Mesenchymal stem cell (in vitro differentiated cells and primary cell): ENCODE measurements around the gene PDE11A.
A peak's percentile ranks its signal among the peaks of the same experiment; 100 is the strongest.

Source experiments
- DNase-seq: peaks from one replicate; pipeline ENCODE4 v3.0.0-alpha.2; 2013
- H2AFZ ChIP-seq: one replicate; pipeline ENCODE4 v1.6.1; 2013; ENCODE audit warnings: low read depth, mild to moderate bottlenecking, control low read depth, inconsistent platforms, low read length, moderate library complexity
- H2AK5ac ChIP-seq: 2 replicates; pipeline ENCODE4 v1.6.1; 2013; ENCODE audit warnings: low read length, moderate library complexity, mild to moderate bottlenecking, inconsistent platforms; ENCODE audit not compliant: severe bottlenecking
- H2BK120ac ChIP-seq: one replicate; pipeline ENCODE4 v1.6.1; 2013; ENCODE audit warnings: low read depth, mild to moderate bottlenecking, inconsistent platforms, low read length, moderate library complexity
- H2BK12ac ChIP-seq, 2 experiments: one replicate each; pipeline ENCODE4 v1.6.1; 2013; ENCODE audit warnings: inconsistent platforms in 2 of 2, low read length in 2 of 2, mild to moderate bottlenecking in 2 of 2, moderate library complexity in 2 of 2, control low read depth in 1 of 2
- H2BK15ac ChIP-seq: one replicate; pipeline ENCODE4 v1.6.1; 2013; ENCODE audit warnings: mild to moderate bottlenecking, low read depth, inconsistent platforms; ENCODE audit not compliant: poor library complexity, severe bottlenecking
- H2BK5ac ChIP-seq: 2 replicates; pipeline ENCODE4 v1.6.1; 2013; ENCODE audit warnings: low read depth, mild to moderate bottlenecking, low read length, control low read depth, inconsistent platforms; ENCODE audit not compliant: poor library complexity, severe bottlenecking
- H3K14ac ChIP-seq, 2 experiments: one replicate each; pipeline ENCODE4 v1.6.1; 2013; ENCODE audit warnings: inconsistent platforms in 2 of 2, low read length in 2 of 2, control low read depth in 1 of 2, mild to moderate bottlenecking in 1 of 2, moderate library complexity in 1 of 2
- H3K18ac ChIP-seq, 2 experiments: one replicate each; pipeline ENCODE4 v1.6.1; 2013; ENCODE audit warnings: inconsistent platforms in 2 of 2, low read length in 2 of 2, control low read depth in 1 of 2, low read depth in 1 of 2, mild to moderate bottlenecking in 1 of 2
- H3K23ac ChIP-seq, 2 experiments: one replicate each; pipeline ENCODE4 v1.6.1; 2013; ENCODE audit warnings: inconsistent platforms in 2 of 2, low read length in 2 of 2, mild to moderate bottlenecking in 2 of 2, moderate library complexity in 2 of 2, control low read depth in 1 of 2
- H3K27ac ChIP-seq: 2 replicates; pipeline ENCODE4 v1.5.1; 2013; ENCODE audit warnings: mild to moderate bottlenecking, moderate library complexity, low read length, control low read depth, inconsistent platforms; ENCODE audit not compliant: poor library complexity, severe bottlenecking
- H3K27me3 ChIP-seq, 2 experiments: 2 replicates each; pipeline versions ENCODE4 v1.6.1 to v1.7.0; 2013; ENCODE audit warnings: low read length in 2 of 2, mild to moderate bottlenecking in 2 of 2, moderate library complexity in 2 of 2, control low read depth in 1 of 2, inconsistent platforms in 1 of 2; ENCODE audit not compliant: control insufficient read depth in 1 of 2, insufficient read depth in 1 of 2
- H3K36me3 ChIP-seq, 2 experiments: 2 replicates each; pipeline versions ENCODE4 v1.6.1 to v1.7.0; 2013; ENCODE audit warnings: low read length in 2 of 2, control low read depth in 1 of 2, inconsistent platforms in 1 of 2, low read depth in 1 of 2, mild to moderate bottlenecking in 1 of 2; ENCODE audit not compliant: insufficient read depth in 2 of 2, control insufficient read depth in 1 of 2
- H3K4ac ChIP-seq, 2 experiments: one replicate each; pipeline ENCODE4 v1.6.1; 2013; ENCODE audit warnings: inconsistent platforms in 2 of 2, low read length in 2 of 2, mild to moderate bottlenecking in 2 of 2, moderate library complexity in 2 of 2, control low read depth in 1 of 2, low read depth in 1 of 2
- H3K4me1 ChIP-seq: 2 replicates; pipeline ENCODE4 v1.6.1; 2013; ENCODE audit warnings: low read depth, low read length, control low read depth; ENCODE audit not compliant: control insufficient read depth, insufficient read depth
- H3K4me2 ChIP-seq: 2 replicates; pipeline ENCODE4 v1.6.1; 2013; ENCODE audit warnings: low read length, mild to moderate bottlenecking, inconsistent platforms; ENCODE audit not compliant: poor library complexity, severe bottlenecking
- H3K4me3 ChIP-seq, 2 experiments: 2 replicates each; pipeline versions ENCODE4 v1.5.1 to v1.7.0; 2013; ENCODE audit warnings: low read length in 2 of 2, mild to moderate bottlenecking in 2 of 2, control low read depth in 1 of 2, low read depth in 1 of 2; ENCODE audit not compliant: insufficient read depth in 1 of 2
- H3K79me1 ChIP-seq: replicated peaks from 2 replicates; pipeline ENCODE4 v1.6.1; 2013; ENCODE audit warnings: mild to moderate bottlenecking, control low read depth, low read length, inconsistent platforms; ENCODE audit not compliant: poor library complexity, severe bottlenecking
- H3K9ac ChIP-seq: 2 replicates; pipeline ENCODE4 v1.7.0; 2013; ENCODE audit warnings: mild to moderate bottlenecking, low read length, moderate library complexity
- H3K9me3 ChIP-seq: 2 replicates; pipeline ENCODE4 v1.7.0; 2013; ENCODE audit warnings: mild to moderate bottlenecking, low read length; ENCODE audit not compliant: control insufficient read depth
- H4K8ac ChIP-seq: one replicate; pipeline ENCODE4 v1.6.1; 2013; ENCODE audit warnings: inconsistent platforms, mild to moderate bottlenecking, low read length, moderate library complexity
- H4K91ac ChIP-seq: one replicate; pipeline ENCODE4 v1.6.1; 2013; ENCODE audit warnings: mild to moderate bottlenecking, low read length, inconsistent platforms
- WGBS: methylation state at CpG from one replicate; pipeline ENCODE4 v1.1.7; 2013; ENCODE audit warnings: mixed read lengths; 5-methylcytosine and 5-hydroxymethylcytosine counted together

Gene PDE11A

GRCh38 chr2:178012639-178013038 is 59.9 kb downstream of the PDE11A start:
- Histone ChIP-seq H2BK120ac (no peak overlapping the region), H3K4me1 (peaks cover 2% of the 10 kb centered on the region), H3K4ac (no peak overlapping the region), H2AFZ (no peak overlapping the region), H4K8ac (no peak overlapping the region), H3K27ac (no peak overlapping the region), H3K23ac (no peak overlapping the region), H2BK15ac (no peak overlapping the region), H3K4me2 (no peak overlapping the region), H2BK12ac (no peak overlapping the region), H3K4me3 (no peak overlapping the region), H3K14ac (no peak overlapping the region), H2BK5ac (no peak overlapping the region), H3K9ac (no peak overlapping the region), H3K18ac (no peak overlapping the region), H2AK5ac (no peak overlapping the region), H3K27me3 (no peaks in the 10 kb centered on the region), H4K91ac (no peak overlapping the region), H3K9me3 (no peaks in the 10 kb centered on the region), H3K79me1 (no peaks in the 10 kb centered on the region), H3K36me3 (no peaks in the 10 kb centered on the region)
- WGBS = 86% methylated on average over 1 of the region's 2 CpGs
- DNase-seq = no peak

- Histone ChIP-seq H3K4me1 (peaks cover 2% of the 10 kb centered on the region), H3K4ac (no peak overlapping the region), H4K91ac (no peak overlapping the region), H2BK12ac (no peak overlapping the region), H3K4me2 (no peak overlapping the region), H2AK5ac (no peak overlapping the region), H2BK120ac (no peak overlapping the region), H3K27ac (no peak overlapping the region), H2BK15ac (no peak overlapping the region), H2BK5ac (no peak overlapping the region), H3K9ac (no peak overlapping the region), H3K4me3 (no peak overlapping the region), H3K27me3 (no peaks in the 10 kb centered on the region), H4K8ac (no peak overlapping the region), H3K18ac (no peak overlapping the region), H3K36me3 (no peaks in the 10 kb centered on the region), H3K14ac (no peak overlapping the region), H3K79me1 (no peaks in the 10 kb centered on the region), H2AFZ (no peak overlapping the region), H3K9me3 (no peaks in the 10 kb centered on the region), H3K23ac (no peak overlapping the region)
- WGBS = no CpG with 5 or more reads among the region's 1 CpG
- no peak for DNase-seq
Observed at GRCh38 chr2:178009813-178010212, 62.8 kb downstream of the PDE11A start.

GRCh38 chr2:178008636-178009289 is 63.8 kb downstream of the PDE11A start:
- H2BK120ac ChIP-seq = no peak overlapping the region
- H3K4me1 ChIP-seq = peaks cover 2% of the 10 kb centered on the region
- H3K4me3 ChIP-seq = no peak overlapping the region
- H2BK15ac ChIP-seq = no peak overlapping the region
- no peak overlapping the region for H2AFZ ChIP-seq
- H3K9ac ChIP-seq = no peak overlapping the region
- no peaks in the 10 kb centered on the region for H3K27me3 ChIP-seq
- H2BK12ac ChIP-seq = no peak overlapping the region
- no peak overlapping the region for H2BK5ac ChIP-seq
- H3K14ac ChIP-seq = peak overlapping the region in 1 of 2 experiments; percentile 27
- WGBS = 92% methylated on average over 5 of the region's 5 CpGs
- no peaks in the 10 kb centered on the region for H3K79me1 ChIP-seq
- no peak overlapping the region for H3K4me2 ChIP-seq
- H4K8ac ChIP-seq = no peak overlapping the region
- H3K9me3 ChIP-seq = no peaks in the 10 kb centered on the region
- no peak overlapping the region for H2AK5ac ChIP-seq
- H3K4ac ChIP-seq = no peak overlapping the region
- H4K91ac ChIP-seq = no peak overlapping the region
- no peak overlapping the region for H3K23ac ChIP-seq
- H3K36me3 ChIP-seq = no peaks in the 10 kb centered on the region
- DNase-seq = no peak
- no peak overlapping the region for H3K27ac ChIP-seq
- no peak overlapping the region for H3K18ac ChIP-seq

GRCh38 chr2:178006710-178007109 is 65.9 kb downstream of the PDE11A start:
- H4K8ac ChIP-seq = no peak overlapping the region
- no peak overlapping the region for H3K18ac ChIP-seq
- H3K27me3 ChIP-seq = no peaks in the 10 kb centered on the region
- H2AFZ ChIP-seq = no peak overlapping the region
- H2AK5ac ChIP-seq = no peak overlapping the region
- H3K36me3 ChIP-seq = no peaks in the 10 kb centered on the region
- no peak for DNase-seq
- peaks cover 2% of the 10 kb centered on the region for H3K4me1 ChIP-seq
- no peak overlapping the region for H3K9ac ChIP-seq
- H3K79me1 ChIP-seq = no peaks in the 10 kb centered on the region
- no peak overlapping the region for H3K4me3 ChIP-seq
- H3K4ac ChIP-seq = no peak overlapping the region
- H2BK15ac ChIP-seq = no peak overlapping the region
- no peak overlapping the region for H3K14ac ChIP-seq
- H2BK120ac ChIP-seq = no peak overlapping the region
- H2BK12ac ChIP-seq = no peak overlapping the region
- no peak overlapping the region for H4K91ac ChIP-seq
- H3K23ac ChIP-seq = no peak overlapping the region
- no peak overlapping the region for H3K4me2 ChIP-seq
- H2BK5ac ChIP-seq = no peak overlapping the region
- no peaks in the 10 kb centered on the region for H3K9me3 ChIP-seq
- no peak overlapping the region for H3K27ac ChIP-seq
- no CpG with 5 or more reads among the region's 1 CpG for WGBS
